ENCODE results near the gene OR1S1. TPM values are rescaled to one million over a fixed set of nuclear protein-coding genes. Genes with fewer than 3 reads are reported as not detected.

The OR1S1 gene
- total RNA-seq, 2 experiments from 2014 or later, result not detected

GRCh38 chr11:58186938-58187337, 25.6 kb upstream of the OR1S1 start:
- H3K27me3 ChIP-seq (ENCODE audit: control insufficient read depth in 1 of 2, insufficient read depth in 2 of 2, low read length in 2 of 2), result no peaks in the 10 kb centered on the region
- TF ChIP-seq CTCF (IDR thresholded peaks at IDR 0.05), result no peak
- no peak for ATAC-seq (ENCODE audit: poor library complexity)
- H3K4me1 ChIP-seq (ENCODE audit: insufficient read depth, low read length), result no peaks in the 10 kb centered on the region
- ChIA-PET CTCF (no interaction called here), POLR2A (no interaction called here)
- no peaks in the 10 kb centered on the region for H3K9me3 Mint-ChIP-seq
- intact Hi-C loops (cut with DNase I, micrococcal nuclease), result no loop called here
- H3K36me3 Mint-ChIP-seq (ENCODE audit: low read depth), result no peaks in the 10 kb centered on the region
- no peak for DNase-seq
- H3K9me3 ChIP-seq (ENCODE audit: control insufficient read depth in 1 of 2, insufficient read depth in 1 of 2, low read length in 2 of 2), result no peaks in the 10 kb centered on the region
- no peaks in the 10 kb centered on the region for H3K36me3 ChIP-seq (ENCODE audit: insufficient read depth, low read length)
- H3K4me3 Mint-ChIP-seq, result no peak overlapping the region
- no peak overlapping the region for H3K4me3 ChIP-seq (ENCODE audit: low read length)
- H3K27me3 Mint-ChIP-seq, result no peaks in the 10 kb centered on the region
- H3K4me1 Mint-ChIP-seq (ENCODE audit: low read depth), result no peaks in the 10 kb centered on the region
- no peak overlapping the region for H3K27ac Mint-ChIP-seq
- H3K27ac ChIP-seq (ENCODE audit: low read depth in 1 of 2, low read length in 2 of 2), result no peak overlapping the region

- Histone ChIP-seq H3K9me3 (ENCODE audit: control insufficient read depth in 1 of 2, insufficient read depth in 1 of 2, low read length in 2 of 2) (no peaks in the 10 kb centered on the region), H3K4me1 (ENCODE audit: insufficient read depth, low read length) (no peaks in the 10 kb centered on the region), H3K36me3 (ENCODE audit: insufficient read depth, low read length) (no peaks in the 10 kb centered on the region), H3K4me3 (ENCODE audit: low read length) (no peak within 1 kb of the TSS), H3K27me3 (ENCODE audit: control insufficient read depth in 1 of 2, insufficient read depth in 2 of 2, low read length in 2 of 2) (peaks cover 0 to 4% of the 10 kb centered on the region in 2 experiments), H3K27ac (ENCODE audit: low read depth in 1 of 2, low read length in 2 of 2) (no peak within 1 kb of the TSS)
- no peak for ATAC-seq (ENCODE audit: poor library complexity)
- no peak for DNase-seq
- CTCF ChIA-PET, result no interaction called here
- intact Hi-C loops (cut with DNase I, micrococcal nuclease), result no loop called here
- Mint-ChIP-seq H3K27ac (no peak within 1 kb of the TSS), H3K4me3 (no peak within 1 kb of the TSS), H3K9me3 (no peaks in the 10 kb centered on the region), H3K4me1 (ENCODE audit: low read depth) (no peaks in the 10 kb centered on the region), H3K27me3 (no peaks in the 10 kb centered on the region), H3K36me3 (ENCODE audit: low read depth) (no peaks in the 10 kb centered on the region)
- no peak for TF ChIP-seq CTCF (IDR thresholded peaks at IDR 0.05)
- POLR2A ChIA-PET, result no interaction called here
Observed at GRCh38 chr11:58188770-58189169, 23.8 kb upstream of the OR1S1 start, which contains the start of gene OR9Q2. Gene OR9Q2, plus strand, starts transcription at chr11:58189070. Its CDS starts 1,421 bp downstream, at chr11:58190491.

- no peak for DNase-seq
- Mint-ChIP-seq H3K9me3 (peaks cover 3% of the 10 kb centered on the region), H3K4me1 (ENCODE audit: low read depth) (no peaks in the 10 kb centered on the region), H3K4me3 (no peak overlapping the region), H3K27me3 (no peaks in the 10 kb centered on the region), H3K36me3 (ENCODE audit: low read depth) (no peaks in the 10 kb centered on the region), H3K27ac (no peak overlapping the region)
- Histone ChIP-seq H3K27ac (ENCODE audit: low read depth in 1 of 2, low read length in 2 of 2) (no peak overlapping the region), H3K36me3 (ENCODE audit: insufficient read depth, low read length) (no peaks in the 10 kb centered on the region), H3K4me3 (ENCODE audit: low read length) (no peak overlapping the region), H3K4me1 (ENCODE audit: insufficient read depth, low read length) (no peaks in the 10 kb centered on the region), H3K9me3 (ENCODE audit: control insufficient read depth in 1 of 2, insufficient read depth in 1 of 2, low read length in 2 of 2) (peaks cover 0 to 3% of the 10 kb centered on the region in 2 experiments), H3K27me3 (ENCODE audit: control insufficient read depth in 1 of 2, insufficient read depth in 2 of 2, low read length in 2 of 2) (peaks cover 0 to 4% of the 10 kb centered on the region in 2 experiments)
- POLR2A ChIA-PET, result no interaction called here
- CTCF ChIA-PET, result no interaction called here
- intact Hi-C loops (cut with DNase I, micrococcal nuclease), result no loop called here
- no peak for TF ChIP-seq CTCF (IDR thresholded peaks at IDR 0.05)
- ATAC-seq (ENCODE audit: poor library complexity), result no peak
Observed at GRCh38 chr11:58192229-58192628, 20.3 kb upstream of the OR1S1 start.
